OCI-LY3 (cell line): ENCODE measurements around the gene DAP.

Experiments used
- H2AFZ ChIP-seq: fragments of 200-600, 300-600 bp; shearing (Covaris generic); 2 replicates; pipeline ENCODE4 v1.6.0; 2014; ENCODE audit warnings: antibody characterized with exemption, low read depth, low read length
- H3K27ac ChIP-seq: fragments of 200-600, 300-600 bp; sonication (generic); 2 replicates; pipeline ENCODE4 v1.5.1; 2014; ENCODE audit warnings: mild to moderate bottlenecking, low read length, moderate library complexity, mixed read lengths
- H3K27me3 ChIP-seq: fragments of 200-600, 300-600 bp; sonication (generic); 2 replicates; pipeline ENCODE4 v1.6.1; 2014; ENCODE audit warnings: low read depth, low read length, mixed read lengths
- H3K36me3 ChIP-seq: fragments of 200-600, 300-600 bp; sonication (generic); replicated peaks from 2 replicates; pipeline ENCODE3; 2014; ENCODE audit warnings: low read depth, low read length, mixed read lengths
- H3K4me1 ChIP-seq: fragments of 300-600, 200-600 bp; sonication (generic); 2 replicates; pipeline ENCODE4 v1.6.1; 2014; ENCODE audit warnings: low read length, mixed read lengths
- H3K4me2 ChIP-seq: fragments of 200-600, 300-600 bp; sonication (generic); 2 replicates; pipeline ENCODE4 v1.6.1; 2014; ENCODE audit warnings: low read length, mixed read lengths
- H3K4me3 ChIP-seq: fragments of 300-600, 200-600 bp; sonication (generic); 2 replicates; pipeline ENCODE4 v1.5.1; 2014; ENCODE audit warnings: antibody characterized with exemption, mild to moderate bottlenecking, low read length, moderate library complexity
- H3K79me2 ChIP-seq: fragments of 300-600, 200-600 bp; shearing (Covaris generic); 2 replicates; pipeline ENCODE4 v1.6.1; 2014; ENCODE audit warnings: mild to moderate bottlenecking, low read length, mixed read lengths
- H3K9ac ChIP-seq: fragments of 300-600, 200-600 bp; shearing (Covaris generic); 2 replicates; pipeline ENCODE4 v1.6.0; 2014; ENCODE audit warnings: mild to moderate bottlenecking, low read length, moderate library complexity
- H3K9me3 ChIP-seq: fragments of 200-600, 300-600 bp; shearing (Covaris generic); 2 replicates; pipeline ENCODE4 v1.6.1; 2014; ENCODE audit warnings: low read length, mixed read lengths; ENCODE audit not compliant: insufficient read depth
- H4K20me1 ChIP-seq: fragments of 200-600, 300-600 bp; sonication (generic); 2 replicates; pipeline ENCODE4 v1.6.1; 2016; ENCODE audit warnings: low read length, mixed read lengths; ENCODE audit not compliant: insufficient read depth
- EZH2phosphoT487 ChIP-seq: fragments of 200-600 bp; shearing (Covaris generic); IDR thresholded peaks from 2 replicates; pipeline ENCODE4 v1.6.1; 2018; ENCODE audit warnings: antibody characterized with exemption, mixed run types, low read depth
- TF ChIP-seq, protein P1 (sequence below): fragments of 200-600, 300-600 bp; sonication (generic); IDR thresholded peaks from 2 replicates; pipeline ENCODE4 v1.5.1; 2014; ENCODE audit warnings: antibody characterized with exemption, low read length, low read depth

Gene DAP

GRCh38 chr5:10695055-10695649 is 65.9 kb downstream of the DAP start:
- H2AFZ ChIP-seq = no peak overlapping the region
- H3K27me3 ChIP-seq = no peaks in the 10 kb centered on the region; the same call in 1 of the 2 replicates
- no peaks in the 10 kb centered on the region; the same call in 1 of the 2 replicates for H3K79me2 ChIP-seq
- TF ChIP-seq EZH2phosphoT487 = no peak
- TF ChIP-seq, protein P1, sequence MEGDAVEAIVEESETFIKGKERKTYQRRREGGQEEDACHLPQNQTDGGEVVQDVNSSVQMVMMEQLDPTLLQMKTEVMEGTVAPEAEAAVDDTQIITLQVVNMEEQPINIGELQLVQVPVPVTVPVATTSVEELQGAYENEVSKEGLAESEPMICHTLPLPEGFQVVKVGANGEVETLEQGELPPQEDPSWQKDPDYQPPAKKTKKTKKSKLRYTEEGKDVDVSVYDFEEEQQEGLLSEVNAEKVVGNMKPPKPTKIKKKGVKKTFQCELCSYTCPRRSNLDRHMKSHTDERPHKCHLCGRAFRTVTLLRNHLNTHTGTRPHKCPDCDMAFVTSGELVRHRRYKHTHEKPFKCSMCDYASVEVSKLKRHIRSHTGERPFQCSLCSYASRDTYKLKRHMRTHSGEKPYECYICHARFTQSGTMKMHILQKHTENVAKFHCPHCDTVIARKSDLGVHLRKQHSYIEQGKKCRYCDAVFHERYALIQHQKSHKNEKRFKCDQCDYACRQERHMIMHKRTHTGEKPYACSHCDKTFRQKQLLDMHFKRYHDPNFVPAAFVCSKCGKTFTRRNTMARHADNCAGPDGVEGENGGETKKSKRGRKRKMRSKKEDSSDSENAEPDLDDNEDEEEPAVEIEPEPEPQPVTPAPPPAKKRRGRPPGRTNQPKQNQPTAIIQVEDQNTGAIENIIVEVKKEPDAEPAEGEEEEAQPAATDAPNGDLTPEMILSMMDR = peak; percentile 74
- H3K36me3 ChIP-seq = no peaks in the 10 kb centered on the region
- H3K4me1 ChIP-seq = peaks cover 38% of the 10 kb centered on the region
- no peak overlapping the region for H3K27ac ChIP-seq
- H3K9ac ChIP-seq = no peak overlapping the region
- H3K4me3 ChIP-seq = no peak overlapping the region
- peak overlapping the region; percentile 48 for H3K4me2 ChIP-seq
- no peaks in the 10 kb centered on the region for H3K9me3 ChIP-seq
- no peaks in the 10 kb centered on the region for H4K20me1 ChIP-seq

DNA sequence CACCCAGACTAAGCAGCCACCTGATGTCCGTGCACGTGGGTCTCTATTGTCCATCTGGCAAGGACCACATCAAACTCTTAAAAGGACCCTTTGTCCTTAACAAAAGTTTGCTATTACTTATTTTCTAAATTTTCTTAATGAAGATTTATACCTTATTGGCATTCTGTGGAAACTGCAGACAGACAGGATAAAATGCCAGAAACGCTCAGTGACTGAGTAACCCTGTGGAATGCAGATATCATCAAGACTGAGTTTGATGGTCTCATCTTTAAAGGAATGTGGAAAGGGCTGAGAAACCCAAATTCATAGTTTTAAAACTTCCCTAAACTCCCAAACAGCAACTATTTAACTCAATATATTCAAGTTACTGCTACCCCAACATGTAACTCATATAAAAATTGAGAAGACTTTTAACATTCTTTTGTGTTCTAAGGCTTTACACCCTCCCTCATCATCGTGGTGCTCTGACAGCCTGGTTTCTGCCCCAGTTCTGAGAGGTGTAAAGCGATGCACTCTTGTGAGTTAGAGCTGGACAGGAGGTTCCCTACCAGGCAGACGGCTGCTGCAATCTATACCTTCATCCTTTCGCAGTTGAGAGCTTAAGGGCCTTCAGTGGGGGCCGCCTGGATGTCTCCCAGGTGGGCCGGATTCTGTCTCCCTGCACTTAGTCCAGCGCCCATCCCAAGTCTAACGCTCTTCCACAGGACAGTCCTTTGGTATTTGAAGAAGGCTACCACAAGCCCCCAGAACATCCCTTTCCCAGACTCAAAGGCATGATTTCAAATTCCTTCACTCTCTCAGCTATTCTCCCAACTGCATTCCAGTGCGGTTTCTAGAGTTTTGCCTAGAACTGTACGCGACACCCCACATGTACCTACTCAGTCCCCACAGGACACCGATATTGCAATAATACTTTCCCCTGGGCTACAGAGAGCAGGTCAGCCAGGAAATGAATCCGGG is 68.9 kb downstream of the DAP start:
- no peak overlapping the region for H3K4me3 ChIP-seq
- no peaks in the 10 kb centered on the region; the same call in 1 of the 2 replicates for H3K27me3 ChIP-seq
- H3K79me2 ChIP-seq = no peaks in the 10 kb centered on the region; the same call in 1 of the 2 replicates
- no peak overlapping the region for H2AFZ ChIP-seq
- H3K27ac ChIP-seq = no peak overlapping the region
- H3K36me3 ChIP-seq = peaks cover 7% of the 10 kb centered on the region
- no peak for TF ChIP-seq EZH2phosphoT487
- TF ChIP-seq, protein P1 = no peak
- H3K4me2 ChIP-seq = no peak overlapping the region
- H3K4me1 ChIP-seq = peaks cover 36% of the 10 kb centered on the region
- H4K20me1 ChIP-seq = no peaks in the 10 kb centered on the region
- H3K9me3 ChIP-seq = peaks cover under 1% of the 10 kb centered on the region; the same call in 1 of the 2 replicates
- H3K9ac ChIP-seq = no peak overlapping the region

DNA sequence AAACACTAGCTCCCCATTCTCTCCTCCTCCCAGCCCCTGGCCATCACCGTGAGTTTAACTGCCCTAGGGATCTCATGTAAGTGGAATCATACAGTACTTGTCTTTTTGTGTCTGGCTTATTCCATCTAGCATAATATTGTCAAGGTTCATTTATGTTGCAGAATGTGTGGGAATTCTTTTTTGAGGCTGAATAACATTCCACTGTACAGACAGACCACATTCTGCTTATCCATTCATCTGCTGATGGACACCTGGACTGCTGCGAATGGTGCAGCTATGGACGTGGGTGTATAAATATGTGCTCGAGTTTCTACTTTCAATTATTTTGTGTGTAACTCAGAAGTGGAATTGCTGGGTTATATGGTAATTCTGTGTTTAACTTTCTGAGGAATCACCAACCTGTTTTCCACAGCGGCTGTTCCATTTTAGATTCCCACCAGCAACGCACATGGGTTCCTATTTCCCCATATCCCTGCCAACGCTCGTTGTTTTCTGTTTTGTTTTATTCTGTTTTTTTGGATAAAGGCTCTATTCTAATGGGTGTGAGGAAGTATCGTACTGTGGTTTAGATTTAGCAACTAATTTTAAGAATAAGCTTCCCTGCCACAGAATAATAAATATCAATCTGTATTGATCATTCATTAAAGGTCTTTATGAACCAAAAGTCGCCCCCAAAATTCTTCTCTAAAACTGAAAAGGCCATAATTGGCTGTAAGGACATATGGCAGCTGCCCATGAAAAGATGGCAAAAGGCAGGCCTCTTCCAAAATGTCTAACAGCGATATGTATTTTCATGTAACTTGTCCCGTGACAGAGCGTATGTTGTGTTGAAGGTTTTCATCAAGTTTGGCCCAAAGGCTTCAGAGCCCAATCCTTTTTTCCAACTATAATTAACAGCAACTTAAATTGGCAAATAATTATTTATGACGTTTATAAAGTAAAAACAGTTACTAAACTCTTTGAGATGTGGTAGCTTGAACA is 70.3 kb downstream of the DAP start:
- Histone ChIP-seq H3K36me3 (peaks cover 20% of the 10 kb centered on the region), H3K4me3 (no peak overlapping the region), H3K27ac (no peak overlapping the region), H3K79me2 (peaks cover 3% of the 10 kb centered on the region; the same call in 1 of the 2 replicates), H3K9me3 (peaks cover 5% of the 10 kb centered on the region), H2AFZ (no peak overlapping the region), H3K4me1 (peaks cover 31% of the 10 kb centered on the region), H3K27me3 (no peaks in the 10 kb centered on the region), H3K4me2 (no peak overlapping the region), H4K20me1 (no peaks in the 10 kb centered on the region), H3K9ac (no peak overlapping the region)
- TF ChIP-seq, protein P1 = no peak
- no peak for TF ChIP-seq EZH2phosphoT487
